GM12801 (cell line): Measurements from ENCODE around the gene AIMP1.

ENCODE experiments used
- TF ChIP-seq, protein P1 (sequence below): IDR thresholded peaks from one replicate; pipeline ENCODE4 v1.5.1; 2011; ENCODE audit warnings: control low read depth; ENCODE audit not compliant: insufficient read length; ENCODE audit errors: extremely low read depth

The AIMP1 gene

DNA sequence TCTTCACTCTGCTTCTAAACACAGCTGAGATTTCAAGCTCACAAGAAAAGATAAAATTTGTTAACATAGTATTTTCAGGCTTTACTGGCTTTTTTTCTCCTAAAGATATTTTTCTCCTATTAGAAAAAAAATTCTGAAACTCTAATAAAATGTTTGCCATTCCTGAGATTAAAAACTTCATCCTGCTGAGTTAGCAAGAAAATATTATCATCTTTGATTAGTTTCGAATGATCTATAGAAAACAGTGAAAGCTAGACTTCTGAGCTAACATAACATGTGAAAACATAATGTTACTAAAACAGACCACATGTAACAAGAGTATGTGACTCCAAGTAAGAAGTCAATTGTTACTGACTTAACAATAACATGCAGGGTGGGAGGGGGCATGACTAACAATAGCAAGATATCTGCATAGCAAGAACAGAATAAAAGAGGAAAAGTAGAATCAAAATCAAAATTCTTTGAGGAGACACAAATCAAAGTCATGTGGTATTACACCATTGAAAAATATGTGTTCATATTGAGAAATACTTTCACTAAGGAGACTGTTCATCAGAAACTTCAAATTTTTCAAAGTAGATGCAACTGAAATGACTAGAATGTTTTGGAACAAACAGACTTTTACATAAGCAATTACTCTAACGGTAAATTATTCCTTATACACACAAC lies 14.8 kb upstream of the AIMP1 start:
- TF ChIP-seq, protein P1, sequence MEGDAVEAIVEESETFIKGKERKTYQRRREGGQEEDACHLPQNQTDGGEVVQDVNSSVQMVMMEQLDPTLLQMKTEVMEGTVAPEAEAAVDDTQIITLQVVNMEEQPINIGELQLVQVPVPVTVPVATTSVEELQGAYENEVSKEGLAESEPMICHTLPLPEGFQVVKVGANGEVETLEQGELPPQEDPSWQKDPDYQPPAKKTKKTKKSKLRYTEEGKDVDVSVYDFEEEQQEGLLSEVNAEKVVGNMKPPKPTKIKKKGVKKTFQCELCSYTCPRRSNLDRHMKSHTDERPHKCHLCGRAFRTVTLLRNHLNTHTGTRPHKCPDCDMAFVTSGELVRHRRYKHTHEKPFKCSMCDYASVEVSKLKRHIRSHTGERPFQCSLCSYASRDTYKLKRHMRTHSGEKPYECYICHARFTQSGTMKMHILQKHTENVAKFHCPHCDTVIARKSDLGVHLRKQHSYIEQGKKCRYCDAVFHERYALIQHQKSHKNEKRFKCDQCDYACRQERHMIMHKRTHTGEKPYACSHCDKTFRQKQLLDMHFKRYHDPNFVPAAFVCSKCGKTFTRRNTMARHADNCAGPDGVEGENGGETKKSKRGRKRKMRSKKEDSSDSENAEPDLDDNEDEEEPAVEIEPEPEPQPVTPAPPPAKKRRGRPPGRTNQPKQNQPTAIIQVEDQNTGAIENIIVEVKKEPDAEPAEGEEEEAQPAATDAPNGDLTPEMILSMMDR = no peak

DNA sequence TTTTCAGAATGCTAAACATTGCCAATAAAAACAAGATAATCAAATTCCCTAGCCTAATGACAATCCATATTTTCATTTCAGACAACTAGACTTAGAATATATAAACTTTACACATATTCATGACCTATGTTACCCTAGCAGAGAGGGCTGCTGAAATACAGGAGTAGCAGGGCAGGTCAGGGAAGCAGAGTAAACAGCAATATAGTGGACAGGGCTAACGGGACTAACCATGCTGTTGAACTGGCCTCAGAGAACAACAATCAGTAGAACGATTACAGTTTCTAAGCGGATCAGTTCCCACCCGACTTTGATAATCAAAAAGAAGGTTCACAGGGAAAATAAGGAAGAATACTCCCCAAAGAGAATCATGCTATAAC lies 14.3 kb upstream of the AIMP1 start:
- TF ChIP-seq, protein P1 = no peak

DNA sequence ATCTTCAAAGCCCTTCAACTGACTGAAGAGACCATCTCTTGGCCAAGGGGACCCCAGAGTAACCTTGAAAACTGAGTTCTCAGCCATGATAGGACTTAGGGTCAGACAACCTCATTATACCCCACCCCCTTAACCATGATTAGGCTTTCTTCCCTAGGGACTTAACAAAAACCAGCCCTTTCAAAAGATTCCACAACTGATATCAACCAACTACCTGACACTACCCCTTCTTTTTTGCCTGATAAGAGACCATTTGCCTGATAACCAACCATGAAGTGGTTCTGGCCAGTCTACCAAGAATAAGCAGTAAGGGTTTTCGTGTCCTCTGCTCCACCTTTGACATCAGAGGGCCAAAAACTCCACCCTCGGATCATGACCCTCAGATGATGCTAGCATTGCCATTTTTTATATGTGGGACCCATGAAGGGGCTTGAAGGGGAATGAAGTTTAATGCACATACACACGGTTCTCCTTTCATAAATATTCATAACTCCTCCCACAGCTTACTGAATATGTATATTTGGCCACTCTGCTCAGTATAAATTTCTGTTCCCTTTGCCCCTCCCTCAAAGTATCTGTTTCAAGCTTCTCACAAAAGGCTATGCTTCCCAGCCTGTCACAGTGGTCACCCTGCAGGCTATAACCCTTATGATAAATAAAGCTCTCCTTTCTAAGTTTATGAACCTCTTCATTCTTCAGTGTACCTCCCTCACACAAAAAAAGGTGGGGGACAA lies 12.6 kb upstream of the AIMP1 start:
- TF ChIP-seq, protein P1 = no peak

GRCh38 chr4:106304632-106305031 lies 11.7 kb upstream of the AIMP1 start:
- TF ChIP-seq, protein P1 = no peak

DNA sequence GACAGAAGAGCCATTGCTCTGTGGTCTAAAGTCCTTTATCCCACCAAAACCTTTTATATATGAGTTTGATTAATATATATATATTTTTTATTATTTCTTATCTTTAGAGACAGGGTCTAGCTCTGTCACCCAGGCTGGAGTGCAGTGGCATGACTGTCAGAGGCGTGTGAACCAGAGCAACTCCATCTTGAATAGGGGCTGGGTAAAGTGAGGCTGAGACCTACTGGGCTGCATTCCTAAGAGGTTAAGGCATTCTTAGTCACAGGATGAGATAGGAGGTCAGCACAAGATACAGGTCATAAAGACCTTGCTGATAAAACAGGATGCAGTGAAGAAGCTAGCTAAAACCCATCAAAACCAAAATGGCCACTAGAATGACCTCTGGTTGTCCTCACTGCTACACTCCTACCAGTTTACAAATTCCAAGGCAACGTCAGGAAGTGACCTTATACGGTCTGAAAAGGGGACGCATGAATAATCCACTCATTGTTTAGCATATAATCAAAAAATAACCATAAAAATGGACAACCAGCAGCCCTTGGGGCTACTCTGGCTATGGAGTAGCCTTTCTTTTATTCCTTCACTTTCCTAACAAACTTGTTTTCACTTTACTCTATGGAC lies 10.8 kb upstream of the AIMP1 start:
- TF ChIP-seq, protein P1 = no peak

DNA sequence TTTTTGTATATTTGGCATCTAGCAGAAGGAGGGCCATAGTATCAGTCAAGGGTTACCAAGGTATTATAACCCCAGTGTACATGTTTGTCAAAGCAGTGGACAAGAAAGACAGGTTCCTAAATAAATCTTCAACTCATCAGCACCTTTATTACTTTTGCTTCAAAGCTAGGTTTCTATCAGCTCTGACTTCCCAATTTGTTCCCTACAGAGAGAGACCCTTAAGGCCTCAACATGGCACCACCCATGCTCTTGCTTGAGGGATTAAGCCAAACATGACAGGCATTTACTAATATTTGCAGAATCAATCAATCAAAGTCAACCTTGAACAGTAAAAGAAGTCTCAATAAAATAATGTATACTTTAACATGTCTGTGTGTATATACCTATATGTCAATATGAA lies 9.8 kb upstream of the AIMP1 start:
- TF ChIP-seq, protein P1 = no peak

- TF ChIP-seq, protein P1 = no peak
These were observed 4.0 kb upstream of the AIMP1 start for GRCh38 chr4:106312377-106312776.
